GM23338 (cell line): Measurements from ENCODE around the gene CCDC93.

Experiments used
- EZH2 ChIP-seq: fragments of 200-600 bp; sonication (generic); IDR thresholded peaks from one replicate; pipeline ENCODE4 v1.8.0; 2017; ENCODE audit warnings: antibody characterized with exemption, mild to moderate bottlenecking, low read depth; ENCODE audit not compliant: unreplicated experiment
- EZH2phosphoT487 ChIP-seq: fragments of 200-600 bp; sonication (generic); IDR thresholded peaks from one replicate; pipeline ENCODE4 v1.8.1; 2018; ENCODE audit warnings: antibody characterized with exemption; ENCODE audit not compliant: unreplicated experiment
- TF ChIP-seq, protein P1 (sequence below), 2 experiments: fragments of 200-600 bp in 1 of 2; sonication (generic) in 1 of 2; conservative IDR thresholded peaks; 2 replicates each; pipeline versions ENCODE4 v1.5.1 to v1.6.1; 2016 to 2017; ENCODE audit warnings: antibody characterized with exemption in 2 of 2, low read depth in 2 of 2, mild to moderate bottlenecking in 2 of 2, moderate library complexity in 1 of 2

DNA sequence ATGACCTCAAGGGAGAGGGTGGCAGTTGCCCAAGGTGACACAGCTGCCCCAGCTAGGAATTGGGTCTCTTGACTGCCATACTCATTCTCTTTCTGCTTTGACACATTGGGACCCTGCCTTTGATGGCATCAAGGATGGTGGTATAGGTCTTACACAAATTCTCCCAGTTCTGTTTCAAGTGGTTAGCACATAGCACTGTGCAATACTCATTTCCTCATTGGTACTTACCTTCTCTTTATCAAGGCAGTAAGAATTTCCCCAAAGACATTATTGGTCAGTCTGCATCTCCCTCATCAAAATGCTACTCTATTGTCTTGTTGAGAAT is 35.9 kb upstream of the CCDC93 start:
- TF ChIP-seq EZH2phosphoT487 (no peak), EZH2 (no peak)
- TF ChIP-seq, protein P1, sequence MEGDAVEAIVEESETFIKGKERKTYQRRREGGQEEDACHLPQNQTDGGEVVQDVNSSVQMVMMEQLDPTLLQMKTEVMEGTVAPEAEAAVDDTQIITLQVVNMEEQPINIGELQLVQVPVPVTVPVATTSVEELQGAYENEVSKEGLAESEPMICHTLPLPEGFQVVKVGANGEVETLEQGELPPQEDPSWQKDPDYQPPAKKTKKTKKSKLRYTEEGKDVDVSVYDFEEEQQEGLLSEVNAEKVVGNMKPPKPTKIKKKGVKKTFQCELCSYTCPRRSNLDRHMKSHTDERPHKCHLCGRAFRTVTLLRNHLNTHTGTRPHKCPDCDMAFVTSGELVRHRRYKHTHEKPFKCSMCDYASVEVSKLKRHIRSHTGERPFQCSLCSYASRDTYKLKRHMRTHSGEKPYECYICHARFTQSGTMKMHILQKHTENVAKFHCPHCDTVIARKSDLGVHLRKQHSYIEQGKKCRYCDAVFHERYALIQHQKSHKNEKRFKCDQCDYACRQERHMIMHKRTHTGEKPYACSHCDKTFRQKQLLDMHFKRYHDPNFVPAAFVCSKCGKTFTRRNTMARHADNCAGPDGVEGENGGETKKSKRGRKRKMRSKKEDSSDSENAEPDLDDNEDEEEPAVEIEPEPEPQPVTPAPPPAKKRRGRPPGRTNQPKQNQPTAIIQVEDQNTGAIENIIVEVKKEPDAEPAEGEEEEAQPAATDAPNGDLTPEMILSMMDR (conservative IDR thresholded peaks at IDR 0.05; ENCODE audit: low read depth in 2 of 2), result no peak
